ENCODE measurements around the gene PTPRN2.

The PTPRN2 gene

GRCh38 chr7:158120316-158120715 is 467.3 kb downstream of the PTPRN2 start:
- DNase-seq, result no peak

GRCh38 chr7:158117341-158118222 is 470.0 kb downstream of the PTPRN2 start:
- no peak for DNase-seq

DNA sequence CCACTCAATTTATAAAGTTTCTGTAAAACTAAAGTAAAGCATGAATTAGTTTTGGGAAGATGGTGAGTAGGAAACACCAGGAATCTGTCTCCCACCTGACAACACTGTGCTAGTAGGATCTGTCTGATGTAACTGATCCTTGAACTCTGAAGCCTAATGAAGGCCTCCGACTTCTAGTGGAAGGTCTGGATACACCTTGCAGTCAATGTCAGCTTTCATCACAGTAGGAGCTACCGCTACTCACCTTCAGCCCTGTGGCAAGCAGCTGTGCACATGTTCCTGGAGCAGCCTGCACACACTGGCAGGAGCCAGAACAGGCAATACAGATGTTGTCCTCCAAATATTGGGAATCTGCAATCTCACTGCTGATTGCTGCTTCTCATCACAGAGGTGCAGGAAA is 471.4 kb downstream of the PTPRN2 start:
- DNase-seq, result no peak

- DNase-seq, result no peak
Measured at GRCh38 chr7:158114056-158114850, 473.4 kb downstream of the PTPRN2 start.

DNA sequence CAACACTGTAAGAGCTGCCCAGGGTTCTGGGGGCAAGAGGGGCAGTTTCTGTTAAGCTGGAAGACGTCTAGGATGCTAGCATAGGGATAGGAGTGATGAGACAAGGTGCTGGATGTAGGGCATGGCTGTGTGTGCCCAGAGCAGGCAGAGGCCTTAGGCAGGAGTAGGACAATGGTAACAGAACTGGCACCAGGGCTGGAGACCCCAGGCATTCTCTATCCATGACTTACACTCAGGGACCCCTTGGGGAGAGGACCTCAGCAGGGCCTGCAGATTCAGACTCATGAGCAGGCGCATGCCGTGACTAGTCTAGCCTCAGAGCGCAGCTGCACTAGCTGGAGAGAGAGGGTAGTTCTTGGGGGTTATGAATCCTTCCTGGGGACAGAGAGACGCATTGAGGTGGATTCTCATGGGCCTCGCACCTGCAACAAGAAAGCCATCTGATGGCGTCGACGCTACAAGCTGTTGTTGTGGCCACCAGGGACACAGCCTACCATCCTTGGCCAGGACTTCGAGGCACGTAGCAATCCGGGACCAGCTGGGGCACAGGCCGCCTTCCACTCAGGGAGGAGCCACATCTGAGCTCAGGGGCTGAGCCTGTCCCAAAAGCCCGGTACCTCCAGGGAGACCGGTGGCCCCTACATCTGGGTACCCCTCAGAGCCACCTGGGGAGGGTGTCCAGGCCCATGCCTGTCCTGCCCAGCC is 474.1 kb downstream of the PTPRN2 start:
- no peak for DNase-seq

GRCh38 chr7:158112571-158113320 is 474.9 kb downstream of the PTPRN2 start:
- DNase-seq, result no peak

GRCh38 chr7:158111906-158112570 is 475.6 kb downstream of the PTPRN2 start:
- no peak for DNase-seq

DNA sequence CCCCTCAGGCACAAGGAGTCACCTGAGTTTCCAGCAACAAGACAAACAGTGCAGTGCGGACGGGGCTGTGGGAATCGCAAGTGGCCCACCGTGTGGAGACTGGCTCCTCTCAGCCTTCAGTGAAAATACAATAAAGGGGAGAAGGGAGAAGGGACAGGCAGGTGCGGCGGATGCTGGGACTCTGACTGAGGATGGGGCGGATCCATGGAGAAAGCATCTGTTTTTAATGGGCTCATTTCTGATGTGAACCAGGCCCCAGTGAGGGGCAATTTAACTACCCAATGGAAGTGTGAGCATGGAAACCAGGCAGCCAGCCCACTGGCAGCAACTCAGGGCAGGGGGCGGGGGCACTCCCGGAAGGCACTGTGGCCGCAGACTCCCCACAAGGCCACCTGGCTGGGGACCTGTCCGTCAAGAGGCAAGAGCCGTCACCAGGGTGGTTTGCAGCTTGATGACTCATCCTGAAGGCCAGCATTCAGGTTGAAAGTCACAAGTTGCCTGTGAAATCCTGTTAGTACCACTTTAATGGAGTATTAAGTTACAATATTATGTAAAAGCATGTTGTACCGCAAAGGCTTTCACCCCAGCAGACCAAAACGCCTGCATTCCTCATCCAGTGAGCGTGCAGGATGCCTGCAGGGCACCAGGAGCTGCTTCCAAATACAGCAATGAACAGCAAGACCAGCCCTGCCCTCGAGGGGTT is 476.4 kb downstream of the PTPRN2 start:
- DNase-seq, result no peak

- DNase-seq, result no peak
Measured at GRCh38 chr7:158110661-158111048, 477.0 kb downstream of the PTPRN2 start.

GRCh38 chr7:158110034-158110590 is 477.5 kb downstream of the PTPRN2 start:
- no peak for DNase-seq

GRCh38 chr7:158109364-158110033 is 478.1 kb downstream of the PTPRN2 start:
- no peak for DNase-seq

DNA sequence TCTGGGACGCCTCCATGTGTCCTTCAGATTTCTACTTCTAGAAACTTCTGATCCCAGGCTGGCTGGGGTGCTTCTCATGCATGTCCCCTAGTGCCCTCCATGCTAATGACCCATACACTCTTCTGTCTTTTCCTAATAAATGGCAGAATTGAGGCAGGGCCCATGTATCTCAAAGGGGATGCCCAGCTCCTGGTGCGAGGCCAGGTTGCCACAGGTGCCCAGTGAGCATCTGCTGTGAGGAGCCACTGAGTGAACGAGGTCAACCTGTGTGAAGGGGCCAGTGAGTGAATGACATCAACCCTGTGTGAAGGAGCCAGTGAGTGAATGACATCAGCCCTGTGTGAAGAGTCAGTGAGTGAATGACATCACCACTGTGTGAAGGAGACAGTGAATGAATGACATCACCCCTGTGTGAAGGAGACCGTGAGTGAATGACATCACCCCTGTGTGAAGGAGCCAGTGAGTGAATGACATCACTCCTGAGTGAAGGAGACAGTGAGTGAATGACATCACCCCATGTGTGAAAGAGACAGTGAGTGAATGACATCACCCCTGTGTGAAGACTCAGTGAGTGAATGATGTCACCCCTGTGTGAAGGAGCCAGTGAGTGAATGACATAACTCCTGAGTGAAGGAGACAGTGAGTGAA is 478.9 kb downstream of the PTPRN2 start:
- no peak for DNase-seq

- DNase-seq, result no peak
Measured at GRCh38 chr7:158107806-158108205, 479.8 kb downstream of the PTPRN2 start.

GRCh38 chr7:158106272-158106671 is 481.4 kb downstream of the PTPRN2 start:
- no peak for DNase-seq

DNA sequence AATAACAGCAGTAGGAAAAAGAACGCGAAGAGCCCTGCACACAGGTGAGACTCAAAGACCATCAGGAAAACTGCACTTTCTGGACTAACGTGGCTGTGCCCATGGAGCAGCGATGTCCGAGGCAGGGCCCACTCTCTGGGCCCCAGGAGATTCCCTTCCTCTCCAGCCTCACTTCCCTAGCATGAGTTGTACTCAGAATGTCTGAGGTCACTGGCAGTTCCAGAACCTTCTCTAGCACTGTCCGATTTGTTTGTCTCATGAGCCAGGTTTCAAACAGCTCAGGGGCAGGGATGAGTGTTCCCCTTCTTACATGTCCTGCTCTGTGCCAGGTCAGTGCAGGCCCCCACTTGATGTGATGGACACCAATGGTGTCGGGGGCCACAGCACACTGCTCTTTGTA is 484.2 kb downstream of the PTPRN2 start:
- DNase-seq, result no peak

GRCh38 chr7:158102897-158103296 is 484.7 kb downstream of the PTPRN2 start:
- no peak for DNase-seq

- no peak for DNase-seq
Measured at GRCh38 chr7:158101821-158102450, 485.7 kb downstream of the PTPRN2 start.

GRCh38 chr7:158098125-158099030 is 489.2 kb downstream of the PTPRN2 start:
- no peak for DNase-seq
